Suprapubic skin (tissue), 4 donors: Measurements from ENCODE around the gene RPL27A. TPM values are rescaled to one million over a fixed set of nuclear protein-coding genes. Genes with fewer than 3 reads are reported as not detected.
"Not testable (repeated sequence)": the region's sequence is repeated elsewhere in the genome, so short reads cannot be mapped to it uniquely, and the experiment has no call there.

ENCODE experiments used
- DNase-seq, 2 donors: peaks; one replicate each; pipeline ENCODE4 v3.0.0-alpha.2; 2019; ENCODE audit warnings: low spot score in 2 of 2
- H3K27ac ChIP-seq: fragments of 200-600 bp; sonication (generic); one replicate; pipeline ENCODE4 v1.5.1; 2019
- H3K27me3 ChIP-seq: fragments of 200-600 bp; sonication (generic); one replicate; pipeline ENCODE4 v1.5.1; 2019
- H3K36me3 ChIP-seq: fragments of 200-600 bp; sonication (generic); one replicate; pipeline ENCODE4 v1.5.1; 2019
- H3K4me1 ChIP-seq: fragments of 200-600 bp; sonication (generic); one replicate; pipeline ENCODE4 v1.5.1; 2019
- H3K4me3 ChIP-seq: fragments of 200-600 bp; sonication (generic); one replicate; pipeline ENCODE4 v1.5.1; 2019; ENCODE audit warnings: mild to moderate bottlenecking
- H3K9me3 ChIP-seq: fragments of 200-600 bp; sonication (generic); one replicate; pipeline ENCODE4 v1.5.1; 2019
- EP300 ChIP-seq: sonication (generic); formaldehyde crosslinking; IDR thresholded peaks from one replicate; pipeline ENCODE4 v1.6.1; 2017; ENCODE audit warnings: antibody characterized with exemption
- POLR2A ChIP-seq, 2 donors: fragments of 450-650 bp; IDR thresholded peaks; one replicate each; pipeline ENCODE4 v1.6.1; 2017; ENCODE audit warnings: antibody characterized with exemption in 2 of 2, mild to moderate bottlenecking in 2 of 2, moderate library complexity in 2 of 2
- POLR2AphosphoS5 ChIP-seq, 3 donors: sonication (generic); formaldehyde crosslinking; IDR thresholded peaks; one replicate each; pipeline ENCODE4 v1.6.1; 2017; ENCODE audit warnings: antibody characterized with exemption in 3 of 3
- WGBS: methylation state at CpG from one replicate; pipeline ENCODE4 v1.1.5; 2018; 5-methylcytosine and 5-hydroxymethylcytosine counted together
- total RNA-seq, 4 donors: library from RNA; depleted of rRNA; stranded (reverse); fragments of >200 nt; gene quantifications; one replicate each; pipeline ENCODE4 v1.1.0, GENCODE V29; 2016
- TF ChIP-seq, protein P1 (sequence below), 2 donors: fragments of 200-600 bp in 1 of 2; fragments of 450-650 bp in 1 of 2; sonication (generic) in 1 of 2; IDR thresholded peaks; one replicate each; pipeline ENCODE4 v1.5.1; 2016 to 2019; ENCODE audit warnings: antibody characterized with exemption in 2 of 2, mild to moderate bottlenecking in 1 of 2, moderate library complexity in 1 of 2

The RPL27A gene
- total RNA-seq, 4 donors from 2014 or later, result 822 to 1,505 (median 1,124) TPM

DNA sequence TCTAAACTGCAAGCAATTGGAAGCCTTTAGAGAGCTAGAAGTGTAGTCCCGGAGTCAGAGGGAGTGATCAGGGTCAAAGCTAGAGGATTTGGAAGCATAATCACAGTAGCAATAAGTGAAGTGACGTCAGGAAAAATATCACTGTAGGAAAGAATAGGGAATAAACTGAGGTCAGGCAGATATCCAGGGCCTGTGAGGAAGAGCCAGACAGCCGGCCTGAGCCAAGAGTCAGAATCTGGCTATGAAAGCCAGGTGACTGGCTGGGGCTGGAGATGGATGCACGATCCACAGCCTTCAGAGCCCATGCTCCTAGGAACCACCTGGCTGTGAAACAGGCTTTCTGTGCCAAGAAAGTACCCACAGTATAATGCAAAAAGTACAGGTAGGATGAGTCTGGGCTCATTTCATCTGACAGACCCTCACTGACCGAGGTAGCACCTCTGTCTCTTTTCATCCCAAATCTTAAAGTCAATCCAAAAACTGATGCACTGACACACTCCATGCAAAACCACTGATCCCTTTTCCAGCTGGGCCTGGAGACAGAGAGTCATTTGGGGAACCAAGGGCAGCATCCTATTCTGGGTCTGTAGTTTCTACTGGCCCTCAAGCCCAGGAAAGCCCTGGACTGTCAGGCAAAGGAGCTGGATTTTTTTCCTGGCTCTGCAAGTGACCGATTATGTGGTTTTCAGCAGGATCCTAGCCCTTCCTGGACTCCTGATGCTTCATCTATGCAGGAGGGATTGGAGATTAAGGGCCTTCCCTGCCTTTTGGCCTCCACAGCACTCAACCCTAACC is 21.4 kb upstream of the RPL27A start:
- H3K27me3 ChIP-seq, result no peaks in the 10 kb centered on the region
- H3K27ac ChIP-seq, result no peak overlapping the region
- no peaks in the 10 kb centered on the region for H3K36me3 ChIP-seq
- WGBS, result 91% methylated on average over 6 of the region's 6 CpGs
- no peak for DNase-seq
- no peak for TF ChIP-seq POLR2AphosphoS5 (IDR thresholded peaks at IDR 0.05)
- no peak for TF ChIP-seq POLR2A (IDR thresholded peaks at IDR 0.05)
- TF ChIP-seq, protein P1, sequence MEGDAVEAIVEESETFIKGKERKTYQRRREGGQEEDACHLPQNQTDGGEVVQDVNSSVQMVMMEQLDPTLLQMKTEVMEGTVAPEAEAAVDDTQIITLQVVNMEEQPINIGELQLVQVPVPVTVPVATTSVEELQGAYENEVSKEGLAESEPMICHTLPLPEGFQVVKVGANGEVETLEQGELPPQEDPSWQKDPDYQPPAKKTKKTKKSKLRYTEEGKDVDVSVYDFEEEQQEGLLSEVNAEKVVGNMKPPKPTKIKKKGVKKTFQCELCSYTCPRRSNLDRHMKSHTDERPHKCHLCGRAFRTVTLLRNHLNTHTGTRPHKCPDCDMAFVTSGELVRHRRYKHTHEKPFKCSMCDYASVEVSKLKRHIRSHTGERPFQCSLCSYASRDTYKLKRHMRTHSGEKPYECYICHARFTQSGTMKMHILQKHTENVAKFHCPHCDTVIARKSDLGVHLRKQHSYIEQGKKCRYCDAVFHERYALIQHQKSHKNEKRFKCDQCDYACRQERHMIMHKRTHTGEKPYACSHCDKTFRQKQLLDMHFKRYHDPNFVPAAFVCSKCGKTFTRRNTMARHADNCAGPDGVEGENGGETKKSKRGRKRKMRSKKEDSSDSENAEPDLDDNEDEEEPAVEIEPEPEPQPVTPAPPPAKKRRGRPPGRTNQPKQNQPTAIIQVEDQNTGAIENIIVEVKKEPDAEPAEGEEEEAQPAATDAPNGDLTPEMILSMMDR (IDR thresholded peaks at IDR 0.05), result no peak
- TF ChIP-seq EP300, result no peak
- H3K4me1 ChIP-seq, result no peaks in the 10 kb centered on the region
- no peaks in the 10 kb centered on the region for H3K9me3 ChIP-seq
- H3K4me3 ChIP-seq, result no peak overlapping the region

DNA sequence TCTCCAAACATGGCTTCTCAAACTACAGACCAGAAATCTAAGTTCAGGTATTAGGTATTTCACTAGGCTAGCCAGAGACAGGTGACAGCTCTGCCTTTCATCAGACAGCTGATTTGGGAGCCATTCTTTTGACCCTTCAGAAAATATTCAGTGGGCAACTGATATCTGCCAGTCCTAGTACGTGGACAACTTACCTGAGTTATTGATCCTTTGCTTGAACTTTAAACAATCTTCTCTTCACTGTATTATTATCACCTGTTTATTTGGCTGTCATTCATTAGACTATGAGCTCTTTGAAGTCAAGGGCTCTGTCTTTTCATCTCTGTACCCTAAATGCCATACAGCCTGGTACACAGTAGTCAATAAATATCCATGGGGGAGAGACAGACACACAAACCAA is 17.4 kb upstream of the RPL27A start:
- DNase-seq, result no peak
- H3K27me3 ChIP-seq, result no peaks in the 10 kb centered on the region
- H3K9me3 ChIP-seq, result no peaks in the 10 kb centered on the region
- TF ChIP-seq EP300 (no peak), POLR2A (IDR thresholded peaks at IDR 0.05) (no peak), POLR2AphosphoS5 (IDR thresholded peaks at IDR 0.05) (no peak)
- TF ChIP-seq, protein P1 (IDR thresholded peaks at IDR 0.05), result no peak
- peaks cover 11% of the 10 kb centered on the region for H3K36me3 ChIP-seq
- H3K27ac ChIP-seq, result no peak overlapping the region
- no peaks in the 10 kb centered on the region for H3K4me1 ChIP-seq
- 100% methylated on average over 1 of the region's 1 CpG for WGBS
- no peak overlapping the region for H3K4me3 ChIP-seq

DNA sequence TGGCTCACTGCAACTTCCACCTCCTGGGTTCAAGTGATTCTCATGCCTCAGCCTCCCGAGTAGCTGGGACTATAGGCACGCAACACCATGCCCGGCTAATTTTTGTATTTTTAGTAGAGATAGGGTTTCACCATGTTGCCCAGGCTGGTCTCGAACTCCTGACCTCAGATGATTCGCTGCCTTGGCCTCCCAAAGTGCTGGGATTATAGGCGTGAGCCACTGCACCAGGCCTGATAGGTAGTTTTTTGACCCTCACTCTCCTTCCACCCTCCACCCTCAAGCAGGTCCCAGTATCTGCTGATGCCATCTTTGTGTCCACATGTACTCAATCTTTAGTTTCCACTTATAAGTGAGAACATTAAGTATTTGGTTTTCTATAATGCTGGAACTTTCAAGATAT is 12.5 kb upstream of the RPL27A start:
- Histone ChIP-seq H3K4me1 (peaks cover 14% of the 10 kb centered on the region), H3K36me3 (peaks cover 11% of the 10 kb centered on the region)
- DNase-seq, H3K27me3 ChIP-seq, H3K9me3 ChIP-seq, H3K27ac ChIP-seq, H3K4me3 ChIP-seq: not testable (repeated sequence)
- 94% methylated on average over 6 of the region's 6 CpGs for WGBS

DNA sequence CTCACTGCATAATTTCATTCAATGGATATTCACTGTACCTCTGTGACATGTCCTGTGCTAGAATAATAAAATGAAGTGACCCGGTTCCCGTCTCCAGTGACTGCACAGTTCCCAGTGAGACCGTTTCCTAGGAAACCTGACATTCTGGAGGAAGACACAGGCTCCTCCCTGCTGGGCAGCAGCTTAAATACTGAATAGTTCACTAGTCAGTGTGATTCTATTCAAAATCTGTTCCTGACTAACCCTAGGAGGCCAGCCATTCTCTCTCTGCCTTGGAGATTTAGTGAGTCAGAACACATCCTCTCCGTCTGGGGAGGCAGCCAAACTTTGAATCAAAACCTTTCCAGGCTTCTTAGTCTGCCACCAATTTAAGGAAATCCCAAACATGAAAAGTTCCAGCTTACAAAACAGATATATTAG is 11.4 kb upstream of the RPL27A start:
- Histone ChIP-seq H3K27ac (peak overlapping the region; percentile 43), H3K9me3 (no peaks in the 10 kb centered on the region), H3K4me1 (peaks cover 14% of the 10 kb centered on the region), H3K4me3 (no peak overlapping the region), H3K36me3 (peaks cover 11% of the 10 kb centered on the region), H3K27me3 (no peaks in the 10 kb centered on the region)
- WGBS, result 46% methylated on average over 4 of the region's 4 CpGs
- TF ChIP-seq POLR2A (IDR thresholded peaks at IDR 0.05), result no peak
- no peak for TF ChIP-seq POLR2AphosphoS5 (IDR thresholded peaks at IDR 0.05)
- TF ChIP-seq EP300, result no peak
- TF ChIP-seq, protein P1 (IDR thresholded peaks at IDR 0.05), result no peak
- peak in 1 of 2 donors; percentile 61 for DNase-seq

DNA sequence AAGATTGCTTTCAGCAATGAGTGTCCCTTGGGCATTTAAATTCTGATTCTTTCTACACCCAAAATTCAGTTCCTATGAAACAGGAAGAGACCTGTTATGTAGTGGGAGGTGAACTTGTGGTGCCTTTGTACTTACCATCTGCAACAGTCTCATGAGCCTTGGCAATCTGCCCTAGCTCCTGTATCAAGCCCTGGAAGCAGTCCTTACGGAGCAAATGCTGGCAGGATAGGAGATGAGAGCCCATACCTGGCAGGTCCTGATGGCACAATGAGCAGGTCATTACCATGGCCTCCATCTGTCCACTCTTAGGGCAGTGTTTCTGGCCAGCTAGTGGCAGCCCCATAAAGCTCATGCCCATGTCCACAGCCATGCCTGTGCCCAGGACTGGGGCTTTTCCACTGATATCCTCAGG is 10.9 kb upstream of the RPL27A start:
- TF ChIP-seq, protein P1 (IDR thresholded peaks at IDR 0.05), result no peak
- TF ChIP-seq POLR2AphosphoS5 (IDR thresholded peaks at IDR 0.05) (no peak), POLR2A (IDR thresholded peaks at IDR 0.05) (no peak), EP300 (no peak)

More for the DNA sequence above, 10.9 kb upstream of the RPL27A start:
- Histone ChIP-seq H3K4me1 (peaks cover 14% of the 10 kb centered on the region), H3K36me3 (peaks cover 11% of the 10 kb centered on the region), H3K27ac (peak overlapping the region; percentile 43), H3K9me3 (no peaks in the 10 kb centered on the region), H3K27me3 (no peaks in the 10 kb centered on the region), H3K4me3 (no peak overlapping the region)
- peak in 1 of 2 donors; percentile 61 for DNase-seq
- 0% methylated on average over 1 of the region's 1 CpG for WGBS
